Measurements from ENCODE around the gene LCN6. TPM values are rescaled to one million over a fixed set of nuclear protein-coding genes. Genes with fewer than 3 reads are reported as not detected.

Gene LCN6
- total and polyA plus RNA-seq, 2 of the 4 experiments (the other 2 are of a cell fraction) = not detected

DNA sequence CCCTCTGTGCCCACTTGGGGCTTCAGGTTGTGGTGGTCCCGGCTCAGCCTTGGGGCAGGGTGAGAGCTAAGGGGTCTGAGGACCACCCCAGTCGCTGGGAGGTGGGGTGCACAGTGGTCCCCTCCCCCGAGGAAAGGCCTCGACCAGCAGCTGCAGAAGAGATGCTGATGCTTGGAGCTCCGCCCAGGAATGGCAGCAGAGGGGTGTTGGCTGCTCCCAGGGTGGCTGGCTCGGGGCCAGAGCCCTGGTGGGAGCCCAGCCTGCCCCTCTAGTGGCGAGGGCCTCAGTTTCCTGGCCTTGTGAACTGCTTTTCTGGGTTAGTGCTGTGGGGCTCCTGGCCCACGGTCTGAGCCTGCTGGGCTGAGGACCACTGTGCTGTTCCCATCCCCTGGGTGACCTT lies 34.8 kb downstream of the LCN6 start:
- H2BK120ac ChIP-seq (ENCODE audit: low read depth, low read length) = no peak overlapping the region
- in situ Hi-C loops (cut with MboI; ENCODE audit: low sequenced_read_pairs) = no loop called here
- dilution Hi-C loops (cut with HindIII; ENCODE audit: low sequenced_read_pairs, unreplicated experiment) = no loop called here

More for the DNA sequence above, 34.8 kb downstream of the LCN6 start:
- Histone ChIP-seq H3K9me3 (ENCODE audit: control insufficient read depth, insufficient read depth, low read length) (no peaks in the 10 kb centered on the region), H4K91ac (ENCODE audit: insufficient read depth, low read depth, low read length) (no peak overlapping the region), H3K9ac (ENCODE audit: low read depth, low read length) (no peak overlapping the region), H3K4ac (ENCODE audit: low read depth, low read length) (no peak overlapping the region), H3K27ac (ENCODE audit: insufficient read depth, low read length) (no peak overlapping the region), H3K27me3 (ENCODE audit: control insufficient read depth, insufficient read depth, low read length) (peaks cover 17% of the 10 kb centered on the region), H2AK9ac (replicated peaks; ENCODE audit: low read depth, low read length, poor library complexity) (peak overlapping the region; percentile 42), H2AFZ (replicated peaks; ENCODE audit: low read length, poor library complexity) (no peak overlapping the region), H3K18ac (ENCODE audit: low read depth, low read length) (no peak overlapping the region), H3K4me1 (ENCODE audit: control insufficient read depth, insufficient read depth, low read length) (peaks cover 1% of the 10 kb centered on the region; the same call in 1 of the 2 replicates), H3K4me3 (ENCODE audit: insufficient read depth, low read depth, low read length) (no peak overlapping the region), H3K36me3 (ENCODE audit: control insufficient read depth, insufficient read depth, low read length) (no peaks in the 10 kb centered on the region), H2AK5ac (ENCODE audit: low read depth, low read length) (no peak overlapping the region), H4K8ac (ENCODE audit: low read depth in 2 of 2, low read length in 2 of 2) (no peak overlapping the region), H3K14ac (replicated peaks; ENCODE audit: low read depth, low read length) (no peak overlapping the region), H4K20me1 (ENCODE audit: insufficient read depth, low read length) (no peaks in the 10 kb centered on the region), H3K23ac (ENCODE audit: low read depth, low read length) (no peak overlapping the region), H4K5ac (ENCODE audit: low read depth, low read length) (no peak overlapping the region), H3K9me1 (ENCODE audit: insufficient read depth, low read length) (no peaks in the 10 kb centered on the region), H3K79me1 (ENCODE audit: low read depth in 1 of 2, low read length in 2 of 2) (no peaks in the 10 kb centered on the region), H2BK15ac (ENCODE audit: low read depth, low read length) (no peak overlapping the region), H3K4me2 (ENCODE audit: low read depth, low read length) (no peak overlapping the region), H2BK20ac (ENCODE audit: low read depth, low read length) (no peak overlapping the region), H3K56ac (ENCODE audit: extremely low read depth, insufficient read depth, low read length) (no peak overlapping the region), H2BK5ac (ENCODE audit: low read depth, low read length, poor library complexity, severe bottlenecking) (no peak overlapping the region)
- ChIA-PET CTCF (interaction anchor here (0.8 to 1.3 kb wide), 2 partner anchors 13 to 47 kb away, joined by 3 read pairs; no protein-coding TSS in a partner anchor), POLR2A (ENCODE audit: unreplicated experiment) (no interaction called here)
- no TSS peak for BruUV-seq (replicated peaks)
- intact Hi-C loops (cut with micrococcal nuclease) = no loop called here
- WGBS, 2 experiments (ENCODE audit: extremely low coverage in 2 of 2, insufficient read length in 1 of 2) = 36% methylated on average over 5 of the region's 8 CpGs; no CpG with 5 or more reads in 1 of the 2 experiments
- TF ChIP-seq NFE2L2 (IDR thresholded peaks at IDR 0.05; ENCODE audit: low read depth, low read length) = no peak
- no peak for TF ChIP-seq RCOR1 (IDR thresholded peaks at IDR 0.05; ENCODE audit: insufficient replicate concordance, low read length)
- TF ChIP-seq MXI1 (IDR thresholded peaks at IDR 0.05; ENCODE audit: borderline replicate concordance, low read depth, low read length) = no peak
- no peak for TF ChIP-seq FOS (IDR thresholded peaks at IDR 0.05; ENCODE audit: low read depth, low read length)
- TF ChIP-seq USF2 (IDR thresholded peaks at IDR 0.05; ENCODE audit: low read depth, low read length) = no peak
- TF ChIP-seq CTCF (conservative IDR thresholded peaks at IDR 0.05; ENCODE audit: low read depth, low read length) = no peak
- no peak for TF ChIP-seq POLR2A (IDR thresholded peaks at IDR 0.05; ENCODE audit: low read depth, low read length)
- no peak for TF ChIP-seq MAZ (IDR thresholded peaks at IDR 0.05; ENCODE audit: borderline replicate concordance, low read depth, low read length)
- no peak for TF ChIP-seq CHD1 (IDR thresholded peaks at IDR 0.05; ENCODE audit: low read depth, low read length)
- no peak for TF ChIP-seq CEBPB (IDR thresholded peaks at IDR 0.05; ENCODE audit: low read depth, low read length)
- no peak for TF ChIP-seq MAFK (IDR thresholded peaks at IDR 0.05; ENCODE audit: low read depth, low read length)
- TF ChIP-seq SMC3 (IDR thresholded peaks at IDR 0.05; ENCODE audit: low read depth, low read length) = no peak
- TF ChIP-seq RFX5 (IDR thresholded peaks at IDR 0.05; ENCODE audit: low read depth, low read length) = no peak
- TF ChIP-seq, protein P1, sequence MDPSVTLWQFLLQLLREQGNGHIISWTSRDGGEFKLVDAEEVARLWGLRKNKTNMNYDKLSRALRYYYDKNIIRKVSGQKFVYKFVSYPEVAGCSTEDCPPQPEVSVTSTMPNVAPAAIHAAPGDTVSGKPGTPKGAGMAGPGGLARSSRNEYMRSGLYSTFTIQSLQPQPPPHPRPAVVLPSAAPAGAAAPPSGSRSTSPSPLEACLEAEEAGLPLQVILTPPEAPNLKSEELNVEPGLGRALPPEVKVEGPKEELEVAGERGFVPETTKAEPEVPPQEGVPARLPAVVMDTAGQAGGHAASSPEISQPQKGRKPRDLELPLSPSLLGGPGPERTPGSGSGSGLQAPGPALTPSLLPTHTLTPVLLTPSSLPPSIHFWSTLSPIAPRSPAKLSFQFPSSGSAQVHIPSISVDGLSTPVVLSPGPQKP (IDR thresholded peaks at IDR 0.05; ENCODE audit: borderline replicate concordance, low read depth, low read length) = no peak
- no peak for TF ChIP-seq BHLHE40 (IDR thresholded peaks at IDR 0.05; ENCODE audit: low read depth, low read length)
- TF ChIP-seq RAD21 (IDR thresholded peaks at IDR 0.05; ENCODE audit: low read length) = no peak
- DNase-seq = no peak
- no peak for ATAC-seq (ENCODE audit: low read depth)

Data from IMR-90 (cell line).